ENCODE data around the gene ZBTB46.

The ZBTB46 gene

DNA sequence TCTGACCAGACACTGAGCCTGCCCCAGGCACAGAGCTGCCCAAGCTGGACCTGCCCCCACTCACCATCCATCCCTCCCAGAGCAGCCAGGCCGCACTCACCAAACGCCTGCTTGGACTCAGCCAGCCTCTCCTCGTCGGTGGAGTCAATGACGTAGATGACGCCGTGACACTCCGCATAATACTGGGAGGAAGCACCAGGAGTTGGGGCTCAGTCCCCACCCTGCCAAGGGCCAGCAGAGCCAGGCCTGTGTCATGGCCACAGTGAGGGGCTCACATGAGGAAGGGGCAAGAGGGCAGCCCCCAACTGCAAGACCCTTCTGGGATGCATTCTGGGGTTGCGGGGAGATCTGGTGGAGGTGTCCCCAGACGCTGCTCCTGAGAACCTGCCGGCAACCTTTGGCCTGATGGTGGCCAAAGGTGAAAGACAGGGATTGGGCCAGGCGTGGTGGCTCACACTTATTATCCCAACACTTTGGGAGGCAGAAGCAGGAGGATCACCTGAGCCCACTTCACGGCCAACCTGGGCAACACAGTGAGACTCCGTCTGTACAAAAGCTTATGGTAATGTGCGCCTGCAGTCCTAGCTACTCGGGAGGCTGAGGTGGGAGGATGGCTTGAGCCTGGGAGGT is 128.9 kb downstream of the ZBTB46 start:
- DNase-seq: no peak

- DNase-seq: peak; percentile 50
Observed at GRCh38 chr20:63701329-63702035, 129.6 kb downstream of the ZBTB46 start.

GRCh38 chr20:63701051-63701328 is 130.1 kb downstream of the ZBTB46 start:
- no peak for DNase-seq

DNA sequence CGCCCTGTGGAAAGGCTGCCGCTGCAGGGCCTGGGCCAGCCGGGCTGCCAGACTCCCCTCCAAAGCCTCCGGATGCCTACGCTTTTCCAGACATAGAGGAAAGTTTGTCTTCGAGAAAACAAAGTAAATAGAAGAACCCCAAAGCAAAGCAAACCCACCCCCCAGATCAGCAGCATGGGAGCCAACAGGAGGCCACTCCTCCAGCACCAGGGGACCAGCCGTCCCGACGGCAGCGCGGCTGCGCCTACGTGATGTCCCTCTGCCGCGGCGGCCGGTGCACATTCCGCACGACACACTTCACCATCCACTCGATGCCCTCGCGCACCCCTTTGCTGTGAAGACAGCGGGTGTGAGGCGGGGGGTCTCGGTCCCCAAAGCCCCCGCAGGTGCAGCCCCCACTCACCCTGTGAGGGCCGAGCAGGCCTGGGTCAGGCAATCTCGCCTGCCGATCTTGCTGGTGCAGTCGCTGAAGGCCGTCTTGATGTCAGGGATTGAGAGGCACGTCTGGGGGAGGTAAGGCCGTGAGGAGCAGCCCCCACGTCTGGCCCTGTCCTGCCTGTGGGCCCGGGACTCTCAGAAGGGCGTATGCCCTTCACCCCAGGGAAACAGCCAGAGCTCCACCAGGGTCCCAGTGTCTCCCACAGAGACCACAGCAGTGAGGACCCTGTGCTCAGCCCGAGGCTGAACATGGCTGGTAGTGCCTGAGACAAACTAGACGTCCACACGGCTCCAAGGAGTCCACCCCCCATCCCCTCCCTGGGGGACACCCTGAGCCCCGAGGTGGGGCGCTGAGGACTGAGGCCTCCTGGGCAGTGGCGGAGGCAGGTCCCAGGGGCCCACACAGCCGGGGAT is 130.6 kb downstream of the ZBTB46 start:
- peak; percentile 56 for DNase-seq

- peak; percentile 46 for DNase-seq
Observed at GRCh38 chr20:63699466-63700198, 131.4 kb downstream of the ZBTB46 start.

DNA sequence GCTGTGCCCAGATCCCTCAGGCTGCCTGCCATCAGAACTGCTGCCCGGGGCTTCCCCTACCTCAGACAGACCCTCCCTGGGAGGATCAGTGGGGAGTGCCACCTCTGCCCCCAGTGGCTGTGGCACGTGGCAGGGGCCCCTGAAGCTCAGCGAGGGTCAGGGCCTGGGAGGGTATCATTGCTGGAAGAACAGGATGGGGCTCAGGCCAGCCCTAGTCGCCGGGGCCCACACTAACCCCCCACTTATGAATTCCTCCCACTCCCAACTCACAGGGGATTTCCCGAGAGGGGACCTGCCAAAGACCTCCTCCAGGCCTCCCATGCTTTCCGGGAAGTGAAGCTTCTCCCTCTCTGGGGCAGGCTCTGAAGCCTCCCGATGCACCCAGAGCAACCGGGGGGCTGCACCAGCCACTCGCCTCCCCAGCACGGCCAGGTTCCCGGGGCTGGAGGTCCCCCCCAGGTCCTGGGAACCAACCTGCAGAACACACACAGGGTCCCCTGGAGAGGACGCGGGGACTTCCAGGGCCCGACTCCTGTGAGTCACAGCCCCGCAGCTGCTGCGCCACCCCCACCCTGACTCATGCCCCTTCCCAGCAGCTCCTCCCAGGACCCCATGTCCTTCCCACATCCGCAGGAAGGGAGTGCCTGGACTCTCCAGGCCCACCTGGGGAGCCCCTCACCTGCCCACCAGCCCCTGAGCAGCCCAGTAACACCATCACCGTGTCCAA is 132.2 kb downstream of the ZBTB46 start:
- peak; percentile 85 for DNase-seq

GRCh38 chr20:63697868-63698545 is 133.1 kb downstream of the ZBTB46 start:
- peak; percentile 49 for DNase-seq

- DNase-seq: peak; percentile 54
Observed at GRCh38 chr20:63697357-63697867, 133.7 kb downstream of the ZBTB46 start.

- peak; percentile 79 for DNase-seq
Observed at GRCh38 chr20:63696628-63697356, 134.3 kb downstream of the ZBTB46 start, which contains the start of gene TNFRSF6B. Gene TNFRSF6B, plus strand, starts transcription at chr20:63696652. Its CDS starts 116 bp downstream, at chr20:63696768.

DNA sequence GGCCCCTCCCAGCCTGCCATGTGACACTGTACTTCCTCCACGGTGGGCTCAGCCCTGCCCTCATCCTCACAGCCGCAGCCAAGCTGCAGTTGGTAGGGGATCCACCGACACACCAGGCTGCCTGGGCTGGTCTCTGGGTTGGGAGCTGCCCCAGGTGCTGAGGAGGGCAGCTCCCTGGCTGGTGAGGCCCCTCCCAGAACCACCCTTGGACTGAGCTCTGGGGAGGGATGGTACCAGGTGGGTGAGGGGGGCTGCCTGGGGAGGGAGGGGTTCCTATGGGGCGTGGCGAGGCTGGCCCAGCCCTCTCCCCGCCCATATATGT is 134.8 kb downstream of the ZBTB46 start:
- DNase-seq: peak; percentile 80

DNA sequence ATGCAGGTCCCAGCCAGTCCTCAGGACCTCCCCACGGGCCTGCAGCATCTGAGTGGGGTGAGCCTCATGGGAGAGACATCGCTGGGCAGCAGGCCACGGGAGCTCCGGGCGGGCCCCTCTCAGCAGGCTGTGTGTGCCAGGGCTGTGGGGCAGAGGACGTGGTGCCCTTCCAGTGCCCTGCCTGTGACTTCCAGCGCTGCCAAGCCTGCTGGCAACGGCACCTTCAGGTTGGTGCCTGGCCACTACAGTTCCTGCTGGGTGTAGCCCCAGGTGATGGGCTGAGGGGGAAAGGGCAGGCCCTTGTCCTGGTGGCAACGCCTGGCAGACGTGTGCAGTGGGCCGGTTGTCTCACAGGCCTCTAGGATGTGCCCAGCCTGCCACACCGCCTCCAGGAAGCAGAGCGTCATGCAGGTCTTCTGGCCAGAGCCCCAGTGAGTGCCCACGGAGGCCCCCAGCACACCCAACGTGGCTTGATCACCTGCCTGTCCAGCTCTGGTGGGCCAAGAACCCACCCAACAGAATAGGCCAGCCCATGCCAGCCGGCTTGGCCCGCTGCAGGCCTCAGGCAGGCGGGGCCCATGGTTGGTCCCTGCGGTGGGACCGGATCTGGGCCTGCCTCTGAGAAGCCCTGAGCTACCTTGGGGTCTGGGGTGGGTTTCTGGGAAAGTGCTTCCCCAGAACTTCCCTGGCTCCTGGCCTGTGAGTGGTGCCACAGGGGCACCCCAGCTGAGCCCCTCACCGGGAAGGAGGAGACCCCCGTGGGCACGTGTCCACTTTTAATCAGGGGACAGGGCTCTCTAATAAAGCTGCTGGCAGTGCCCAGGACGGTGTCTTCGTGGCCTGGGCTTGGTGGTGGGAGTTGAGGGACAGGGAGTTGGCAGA is 135.4 kb downstream of the ZBTB46 start:
- DNase-seq: no peak

DNA sequence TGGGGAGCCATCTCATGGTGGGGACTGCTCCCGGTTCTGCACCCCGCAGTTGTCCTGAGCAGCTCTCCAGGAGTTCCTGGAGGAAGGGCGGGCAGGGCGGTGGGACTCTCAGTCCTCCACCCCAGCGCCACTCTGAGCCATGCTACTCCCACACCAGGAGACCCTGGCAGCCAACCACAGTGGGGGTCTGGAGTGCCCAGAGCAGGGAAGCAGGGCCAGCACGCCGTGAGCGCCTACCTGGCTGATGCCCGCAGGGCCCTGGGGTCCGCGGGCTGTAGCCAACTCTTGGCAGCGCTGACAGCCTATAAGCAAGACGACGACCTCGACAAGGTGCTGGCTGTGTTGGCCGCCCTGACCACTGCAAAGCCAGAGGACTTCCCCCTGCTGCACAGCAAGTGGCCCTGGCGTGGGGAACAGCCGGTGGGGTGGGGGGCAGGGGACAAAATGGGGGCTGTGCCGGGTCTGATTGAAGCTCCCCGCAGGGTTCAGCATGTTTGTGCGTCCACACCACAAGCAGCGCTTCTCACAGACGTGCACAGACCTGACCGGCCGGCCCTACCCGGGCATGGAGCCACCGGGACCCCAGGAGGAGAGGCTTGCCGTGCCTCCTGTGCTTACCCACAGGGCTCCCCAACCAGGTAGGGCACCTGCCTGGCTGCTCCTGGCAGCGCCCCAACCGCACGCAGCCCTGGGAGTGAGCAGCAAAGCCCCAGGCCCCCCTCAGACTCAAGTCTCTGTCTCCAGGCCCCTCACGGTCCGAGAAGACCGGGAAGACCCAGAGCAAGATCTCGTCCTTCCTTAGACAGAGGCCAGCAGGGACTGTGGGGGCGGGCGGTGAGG is 136.3 kb downstream of the ZBTB46 start:
- DNase-seq: no peak

GRCh38 chr20:63693733-63694583 is 137.1 kb downstream of the ZBTB46 start:
- no peak for DNase-seq
